Neuronal stem cell (in vitro differentiated cells): ENCODE measurements around the gene CCDC57.

ENCODE experiments used
- DNase-seq: peaks from one replicate; pipeline ENCODE4 v3.0.0-alpha.2; 2013; ENCODE audit warnings: low spot score
- H2AFZ ChIP-seq: one replicate; pipeline ENCODE4 v1.6.1; 2013; ENCODE audit warnings: mild to moderate bottlenecking, low read length, inconsistent platforms
- H2AK5ac ChIP-seq: 2 replicates; pipeline ENCODE4 v1.6.1; 2013; ENCODE audit warnings: low read depth, mild to moderate bottlenecking, inconsistent platforms, low read length, moderate library complexity, mixed read lengths
- H2BK120ac ChIP-seq: 2 replicates; pipeline ENCODE4 v1.6.1; 2013; ENCODE audit warnings: low read depth, mild to moderate bottlenecking, inconsistent platforms, low read length, moderate library complexity, mixed read lengths
- H2BK12ac ChIP-seq: one replicate; pipeline ENCODE4 v1.6.1; 2013; ENCODE audit warnings: low read length, inconsistent platforms
- H2BK15ac ChIP-seq: 2 replicates; pipeline ENCODE4 v1.6.1; 2013; ENCODE audit warnings: mild to moderate bottlenecking, low read length, inconsistent platforms, mixed read lengths
- H2BK5ac ChIP-seq: one replicate; pipeline ENCODE4 v1.6.1; 2013; ENCODE audit warnings: inconsistent platforms, mild to moderate bottlenecking, low read length, moderate library complexity
- H3K14ac ChIP-seq: one replicate; pipeline ENCODE4 v1.6.1; 2013; ENCODE audit warnings: low read length, inconsistent platforms
- H3K18ac ChIP-seq: 2 replicates; pipeline ENCODE4 v1.6.1; 2013; ENCODE audit warnings: low read length, inconsistent platforms
- H3K23ac ChIP-seq: 2 replicates; pipeline ENCODE4 v1.6.1; 2013; ENCODE audit warnings: low read depth, mild to moderate bottlenecking, mixed read lengths, low read length, inconsistent platforms; ENCODE audit not compliant: poor library complexity
- H3K27ac ChIP-seq: replicated peaks from 3 replicates; pipeline ENCODE4 v1.5.1; 2013; ENCODE audit warnings: low read length, inconsistent platforms
- H3K27me3 ChIP-seq, 3 experiments: 2 replicates each; pipeline ENCODE4 v1.6.1; 2013; ENCODE audit warnings: low read length in 3 of 3, mild to moderate bottlenecking in 2 of 3, inconsistent platforms in 1 of 3, low read depth in 1 of 3, mixed read lengths in 1 of 3, moderate library complexity in 1 of 3; ENCODE audit not compliant: control insufficient read depth in 3 of 3, insufficient read depth in 3 of 3
- H3K36me3 ChIP-seq, 2 donors: replicated peaks in 1 of 2; 2 replicates each; pipeline ENCODE4 v1.6.1; 2013; ENCODE audit warnings: low read length in 2 of 2; ENCODE audit not compliant: control insufficient read depth in 2 of 2, insufficient read depth in 2 of 2
- H3K4ac ChIP-seq: 2 replicates; pipeline ENCODE4 v1.6.1; 2013; ENCODE audit warnings: inconsistent platforms, mild to moderate bottlenecking, low read length, moderate library complexity
- H3K4me1 ChIP-seq, 2 donors: 1 replicate in 1 of 2; 2 replicates in 1 of 2; pipeline ENCODE4 v1.6.1; 2013; ENCODE audit warnings: low read length in 2 of 2, low read depth in 1 of 2; ENCODE audit not compliant: control insufficient read depth in 2 of 2, insufficient read depth in 1 of 2
- H3K4me2 ChIP-seq: one replicate; pipeline ENCODE4 v1.6.1; 2013; ENCODE audit warnings: mild to moderate bottlenecking, low read length, inconsistent platforms; ENCODE audit not compliant: insufficient read depth, poor library complexity, severe bottlenecking
- H3K4me3 ChIP-seq, 2 donors: 2 replicates each; pipeline ENCODE4 v1.5.1; 2013; ENCODE audit warnings: low read length in 2 of 2, mild to moderate bottlenecking in 2 of 2, inconsistent platforms in 1 of 2, moderate library complexity in 1 of 2
- H3K79me1 ChIP-seq: one replicate; pipeline ENCODE4 v1.6.1; 2013; ENCODE audit warnings: low read depth, mild to moderate bottlenecking, inconsistent platforms, low read length, moderate library complexity
- H3K9ac ChIP-seq: one replicate; pipeline ENCODE4 v1.6.1; 2013; ENCODE audit warnings: mild to moderate bottlenecking, low read depth, low read length, inconsistent platforms; ENCODE audit not compliant: poor library complexity
- H3K9me3 ChIP-seq, 2 donors: replicated peaks in 1 of 2; 2 replicates each; pipeline versions ENCODE3 to v1.6.1; 2013; ENCODE audit warnings: low read length in 2 of 2, mild to moderate bottlenecking in 2 of 2, inconsistent platforms in 1 of 2, low read depth in 1 of 2, mixed read lengths in 1 of 2, moderate library complexity in 1 of 2; ENCODE audit not compliant: control insufficient read depth in 2 of 2, insufficient read depth in 1 of 2
- H4K8ac ChIP-seq: one replicate; pipeline ENCODE4 v1.6.1; 2013; ENCODE audit warnings: low read depth, mild to moderate bottlenecking, inconsistent platforms, low read length, moderate library complexity
- H4K91ac ChIP-seq: one replicate; pipeline ENCODE4 v1.6.1; 2013; ENCODE audit warnings: low read length, low read depth, mild to moderate bottlenecking, inconsistent platforms; ENCODE audit not compliant: poor library complexity
- WGBS, 2 donors: extraction: QIAGEN DNeasy Blood & Tissue Kit; methylation state at CpG; one replicate each; pipeline ENCODE4 v1.1.7; 2013; ENCODE audit warnings: missing lambda C conversion rate in 2 of 2, mixed read lengths in 1 of 2; ENCODE audit not compliant: insufficient read length in 2 of 2, insufficient replicate concordance in 1 of 2; ENCODE audit errors: extremely low coverage in 2 of 2; 5-methylcytosine and 5-hydroxymethylcytosine counted together

Gene CCDC57

GRCh38 chr17:82076785-82077591, 135.7 kb downstream of the CCDC57 start:
- Histone ChIP-seq H3K27ac (peak overlapping the region; percentile 29), H3K79me1 (peaks cover 12% of the 10 kb centered on the region), H3K9me3 (peaks cover 0 to 1% of the 10 kb centered on the region in 2 donors), H3K23ac (no peak overlapping the region), H3K14ac (no peak overlapping the region), H3K36me3 (peaks cover 32 to 43% of the 10 kb centered on the region in 2 donors), H3K9ac (no peak overlapping the region), H2AFZ (no peak overlapping the region), H4K8ac (no peak overlapping the region), H3K27me3 (no peaks in the 10 kb centered on the region), H3K4me3 (no peak overlapping the region), H3K4me1 (peaks cover 0 to 3% of the 10 kb centered on the region in 2 donors), H3K4me2 (no peak overlapping the region), H2BK12ac (no peak overlapping the region), H2BK15ac (no peak overlapping the region), H2AK5ac (peak overlapping the region; percentile 46), H3K4ac (no peak overlapping the region), H3K18ac (peak overlapping the region; percentile 48), H4K91ac (no peak overlapping the region), H2BK5ac (no peak overlapping the region), H2BK120ac (no peak overlapping the region)
- no CpG with 5 or more reads among the region's 21 CpGs for WGBS, 2 donors
- DNase-seq, result no peak

- Histone ChIP-seq H4K91ac (no peak overlapping the region), H2AFZ (no peak overlapping the region), H2BK15ac (no peak overlapping the region), H3K9me3 (peaks cover 0 to 1% of the 10 kb centered on the region in 2 donors), H3K4me3 (no peak overlapping the region), H3K23ac (no peak overlapping the region), H2BK12ac (no peak overlapping the region), H3K27ac (peak overlapping the region; percentile 22), H3K9ac (no peak overlapping the region), H2AK5ac (no peak overlapping the region), H4K8ac (no peak overlapping the region), H3K4ac (no peak overlapping the region), H2BK5ac (no peak overlapping the region), H3K79me1 (peaks cover 12% of the 10 kb centered on the region), H3K4me2 (no peak overlapping the region), H3K18ac (no peak overlapping the region), H3K36me3 (peaks cover 26 to 36% of the 10 kb centered on the region in 2 donors), H2BK120ac (no peak overlapping the region), H3K4me1 (peaks cover 0 to 3% of the 10 kb centered on the region in 2 donors), H3K27me3 (no peaks in the 10 kb centered on the region), H3K14ac (no peak overlapping the region)
- DNase-seq, result no peak
- WGBS, 2 donors, result no CpG with 5 or more reads among the region's 25 CpGs
Observed at GRCh38 chr17:82076018-82076784, 136.4 kb downstream of the CCDC57 start.

- Histone ChIP-seq H2BK120ac (no peak overlapping the region), H2BK5ac (no peak overlapping the region)
Observed at GRCh38 chr17:82073446-82073845, 139.2 kb downstream of the CCDC57 start.

GRCh38 chr17:82072827-82073226, 139.8 kb downstream of the CCDC57 start:
- H3K79me1 ChIP-seq, result no peaks in the 10 kb centered on the region
- no CpG with 5 or more reads among the region's 6 CpGs for WGBS, 2 donors

More at GRCh38 chr17:82073446-82073845, 139.2 kb downstream of the CCDC57 start:
- Histone ChIP-seq H3K79me1 (peaks cover under 1% of the 10 kb centered on the region), H4K91ac (no peak overlapping the region), H3K27ac (no peak overlapping the region), H3K36me3 (peaks cover 5 to 9% of the 10 kb centered on the region in 2 donors), H2BK12ac (no peak overlapping the region), H3K9ac (no peak overlapping the region), H3K4me3 (no peak overlapping the region), H3K27me3 (no peaks in the 10 kb centered on the region), H3K4me1 (peaks cover 0 to 3% of the 10 kb centered on the region in 2 donors), H3K14ac (no peak overlapping the region), H3K9me3 (no peaks in the 10 kb centered on the region), H3K4ac (no peak overlapping the region), H3K4me2 (no peak overlapping the region), H3K23ac (no peak overlapping the region), H3K18ac (no peak overlapping the region), H2AFZ (no peak overlapping the region), H2BK15ac (no peak overlapping the region), H4K8ac (no peak overlapping the region), H2AK5ac (no peak overlapping the region)
- DNase-seq, result no peak
- WGBS, 2 donors, result no CpG with 5 or more reads among the region's 9 CpGs

More at GRCh38 chr17:82072827-82073226, 139.8 kb downstream of the CCDC57 start:
- Histone ChIP-seq H2AFZ (no peak overlapping the region), H3K4me3 (no peak overlapping the region), H3K4me2 (no peak overlapping the region), H4K91ac (no peak overlapping the region), H3K4me1 (peaks cover 0 to 3% of the 10 kb centered on the region in 2 donors), H3K4ac (no peak overlapping the region), H3K23ac (no peak overlapping the region), H2BK120ac (no peak overlapping the region), H3K27ac (no peak overlapping the region), H2AK5ac (no peak overlapping the region), H3K27me3 (no peaks in the 10 kb centered on the region), H3K36me3 (peaks cover 2 to 3% of the 10 kb centered on the region in 2 donors), H3K18ac (no peak overlapping the region), H2BK15ac (no peak overlapping the region), H3K9ac (no peak overlapping the region), H4K8ac (no peak overlapping the region), H3K9me3 (no peaks in the 10 kb centered on the region), H3K14ac (no peak overlapping the region), H2BK12ac (no peak overlapping the region), H2BK5ac (no peak overlapping the region)
- DNase-seq, result no peak
